ENCODE results near the gene RARRES1.

The RARRES1 gene

DNA sequence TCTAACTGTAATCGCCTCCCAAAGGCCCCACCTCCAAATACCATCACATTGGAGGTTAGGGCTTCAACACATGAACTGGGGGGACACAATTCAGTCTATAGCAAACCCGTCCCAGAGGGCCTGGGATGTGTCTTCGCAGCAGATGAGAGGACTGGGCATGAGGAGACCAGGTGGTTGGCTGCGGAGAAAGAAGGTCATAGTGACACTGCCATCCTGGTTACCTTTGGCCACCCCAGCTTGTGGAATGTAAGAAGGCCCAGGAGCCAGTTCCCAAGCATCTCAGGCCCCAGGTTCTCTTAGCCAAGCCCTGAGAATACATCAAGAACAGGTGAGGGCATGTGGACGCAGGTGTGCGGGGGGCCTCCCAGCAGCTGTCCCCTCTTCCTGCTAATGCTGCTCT, 6.4 kb upstream of the RARRES1 start:
- no peaks in the 10 kb centered on the region for H3K4me1 ChIP-seq (ENCODE audit: control insufficient read depth, insufficient read depth, low read length)
- H3K27ac ChIP-seq (ENCODE audit: extremely low read depth, low read depth, low read length): no peak overlapping the region
- POLR2A ChIA-PET: no interaction called here
- CTCF ChIA-PET: no interaction called here
- TF ChIP-seq GLI2 (tag by site-specific recombination; IDR thresholded peaks at IDR 0.05; ENCODE audit: borderline replicate concordance, low read depth) (no peak), ZNF544 (tag by site-specific recombination; IDR thresholded peaks at IDR 0.05) (no peak), ZNF600 (tag by site-specific recombination; IDR thresholded peaks at IDR 0.05) (no peak), ZNF792 (tag by site-specific recombination; IDR thresholded peaks at IDR 0.05) (no peak), ZNF521 (tag by site-specific recombination; IDR thresholded peaks at IDR 0.05) (no peak), MZF1 (tag by site-specific recombination; IDR thresholded peaks at IDR 0.05; ENCODE audit: borderline replicate concordance) (no peak), GLIS1 (tag by site-specific recombination; IDR thresholded peaks at IDR 0.05) (no peak), ZNF837 (tag by site-specific recombination; IDR thresholded peaks at IDR 0.05) (no peak)
- TF ChIP-seq, protein P1, sequence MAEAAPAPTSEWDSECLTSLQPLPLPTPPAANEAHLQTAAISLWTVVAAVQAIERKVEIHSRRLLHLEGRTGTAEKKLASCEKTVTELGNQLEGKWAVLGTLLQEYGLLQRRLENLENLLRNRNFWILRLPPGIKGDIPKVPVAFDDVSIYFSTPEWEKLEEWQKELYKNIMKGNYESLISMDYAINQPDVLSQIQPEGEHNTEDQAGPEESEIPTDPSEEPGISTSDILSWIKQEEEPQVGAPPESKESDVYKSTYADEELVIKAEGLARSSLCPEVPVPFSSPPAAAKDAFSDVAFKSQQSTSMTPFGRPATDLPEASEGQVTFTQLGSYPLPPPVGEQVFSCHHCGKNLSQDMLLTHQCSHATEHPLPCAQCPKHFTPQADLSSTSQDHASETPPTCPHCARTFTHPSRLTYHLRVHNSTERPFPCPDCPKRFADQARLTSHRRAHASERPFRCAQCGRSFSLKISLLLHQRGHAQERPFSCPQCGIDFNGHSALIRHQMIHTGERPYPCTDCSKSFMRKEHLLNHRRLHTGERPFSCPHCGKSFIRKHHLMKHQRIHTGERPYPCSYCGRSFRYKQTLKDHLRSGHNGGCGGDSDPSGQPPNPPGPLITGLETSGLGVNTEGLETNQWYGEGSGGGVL (tag by site-specific recombination; IDR thresholded peaks at IDR 0.05): no peak
- peaks cover 0 to 2% of the 10 kb centered on the region in 2 experiments; a peak in 1 of 3 replicates for H3K36me3 ChIP-seq (ENCODE audit: control insufficient read depth in 2 of 2, insufficient read depth in 1 of 2, low read length in 2 of 2)
- H3K4me3 ChIP-seq (ENCODE audit: low read depth, low read length): no peak overlapping the region
- H3K9me3 ChIP-seq (ENCODE audit: control insufficient read depth, insufficient read depth, low read depth, low read length): no peaks in the 10 kb centered on the region

DNA sequence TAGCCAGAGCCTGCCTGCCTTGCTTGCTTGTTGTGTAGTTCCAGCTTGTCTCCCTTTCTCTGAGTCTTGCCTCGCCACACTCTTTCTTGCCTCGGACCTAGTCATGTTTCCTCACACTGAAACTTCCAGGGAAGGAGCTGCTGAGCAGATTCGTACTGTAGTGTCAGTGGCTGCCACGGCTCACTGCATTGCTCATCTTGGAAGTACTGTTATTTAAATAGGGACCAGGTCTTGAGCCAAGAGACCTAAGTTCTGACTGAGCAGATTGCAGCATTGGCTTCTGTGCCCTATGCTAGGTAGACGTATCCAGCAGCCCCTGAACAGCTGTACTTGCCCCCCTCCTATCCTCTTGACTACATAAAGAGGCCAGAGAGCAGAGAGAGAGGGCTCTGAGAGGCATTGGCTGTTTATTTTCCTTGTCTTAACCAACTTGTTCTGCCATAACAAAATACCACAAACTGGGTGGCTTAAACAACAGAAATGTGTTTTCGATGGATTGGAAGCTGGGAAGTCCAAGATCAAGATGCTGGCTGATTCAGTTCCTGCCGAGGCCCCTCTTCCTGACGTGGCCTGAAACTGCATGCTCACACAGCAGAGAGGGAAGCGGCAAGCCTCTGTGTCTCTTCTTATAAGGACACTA, 5.8 kb upstream of the RARRES1 start:
- CTCF ChIA-PET: interaction anchor here (0.7 kb wide), 1 partner anchor 9 kb away, joined by 3 read pairs; no protein-coding TSS in a partner anchor

DNA sequence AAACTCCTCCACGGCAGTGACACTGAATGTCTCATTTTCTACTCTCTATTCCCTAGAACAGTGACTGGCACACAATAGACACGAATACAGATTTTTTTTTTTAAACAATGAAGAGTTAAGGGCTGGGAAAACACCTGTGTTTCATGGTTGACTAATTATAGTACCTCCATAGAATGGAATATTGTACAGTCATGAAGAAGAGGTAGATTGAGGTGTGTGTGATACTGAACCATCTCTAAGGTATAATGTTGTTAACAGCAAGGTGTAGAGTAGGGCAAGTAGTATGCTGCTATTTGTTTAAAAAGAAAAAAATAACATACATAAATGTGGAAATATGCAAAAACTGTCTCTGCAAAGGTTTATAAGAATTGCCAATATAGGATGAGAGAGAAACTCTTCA, 5.2 kb upstream of the RARRES1 start:
- Histone ChIP-seq H3K4me1 (ENCODE audit: control insufficient read depth, insufficient read depth, low read length) (no peaks in the 10 kb centered on the region), H3K9me3 (ENCODE audit: control insufficient read depth, insufficient read depth, low read depth, low read length) (no peaks in the 10 kb centered on the region), H3K27ac (ENCODE audit: extremely low read depth, low read depth, low read length) (no peak overlapping the region), H3K36me3 (ENCODE audit: control insufficient read depth in 2 of 2, insufficient read depth in 1 of 2, low read length in 2 of 2) (no peaks in the 10 kb centered on the region), H3K4me3 (ENCODE audit: low read depth, low read length) (no peak overlapping the region)
- ChIA-PET CTCF (interaction anchor here (0.7 kb wide), 1 partner anchor 9 kb away, joined by 3 read pairs; no protein-coding TSS in a partner anchor), POLR2A (no interaction called here)
- no peak for TF ChIP-seq OVOL3 (tag by site-specific recombination; IDR thresholded peaks at IDR 0.05)
- TF ChIP-seq ZNF629 (tag by site-specific recombination; IDR thresholded peaks at IDR 0.05): no peak
- TF ChIP-seq ZBTB48 (tag by site-specific recombination; IDR thresholded peaks at IDR 0.05): no peak
- TF ChIP-seq MZF1 (tag by site-specific recombination; IDR thresholded peaks at IDR 0.05; ENCODE audit: borderline replicate concordance): no peak
- no peak for TF ChIP-seq ZNF23 (tag by site-specific recombination; IDR thresholded peaks at IDR 0.05; ENCODE audit: borderline replicate concordance)
- TF ChIP-seq, protein P2, sequence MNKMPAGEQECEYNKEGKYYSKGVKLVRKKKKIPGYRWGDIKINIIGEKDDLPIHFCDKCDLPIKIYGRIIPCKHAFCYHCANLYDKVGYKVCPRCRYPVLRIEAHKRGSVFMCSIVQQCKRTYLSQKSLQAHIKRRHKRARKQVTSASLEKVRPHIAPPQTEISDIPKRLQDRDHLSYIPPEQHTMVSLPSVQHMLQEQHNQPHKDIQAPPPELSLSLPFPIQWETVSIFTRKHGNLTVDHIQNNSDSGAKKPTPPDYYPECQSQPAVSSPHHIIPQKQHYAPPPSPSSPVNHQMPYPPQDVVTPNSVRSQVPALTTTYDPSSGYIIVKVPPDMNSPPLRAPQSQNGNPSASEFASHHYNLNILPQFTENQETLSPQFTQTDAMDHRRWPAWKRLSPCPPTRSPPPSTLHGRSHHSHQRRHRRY (tag by site-specific recombination; IDR thresholded peaks at IDR 0.05): no peak
- no peak for TF ChIP-seq ZNF600 (tag by site-specific recombination; IDR thresholded peaks at IDR 0.05)
- TF ChIP-seq KLF7 (tag by site-specific recombination; IDR thresholded peaks at IDR 0.05; ENCODE audit: borderline replicate concordance): no peak
- TF ChIP-seq, protein P3, sequence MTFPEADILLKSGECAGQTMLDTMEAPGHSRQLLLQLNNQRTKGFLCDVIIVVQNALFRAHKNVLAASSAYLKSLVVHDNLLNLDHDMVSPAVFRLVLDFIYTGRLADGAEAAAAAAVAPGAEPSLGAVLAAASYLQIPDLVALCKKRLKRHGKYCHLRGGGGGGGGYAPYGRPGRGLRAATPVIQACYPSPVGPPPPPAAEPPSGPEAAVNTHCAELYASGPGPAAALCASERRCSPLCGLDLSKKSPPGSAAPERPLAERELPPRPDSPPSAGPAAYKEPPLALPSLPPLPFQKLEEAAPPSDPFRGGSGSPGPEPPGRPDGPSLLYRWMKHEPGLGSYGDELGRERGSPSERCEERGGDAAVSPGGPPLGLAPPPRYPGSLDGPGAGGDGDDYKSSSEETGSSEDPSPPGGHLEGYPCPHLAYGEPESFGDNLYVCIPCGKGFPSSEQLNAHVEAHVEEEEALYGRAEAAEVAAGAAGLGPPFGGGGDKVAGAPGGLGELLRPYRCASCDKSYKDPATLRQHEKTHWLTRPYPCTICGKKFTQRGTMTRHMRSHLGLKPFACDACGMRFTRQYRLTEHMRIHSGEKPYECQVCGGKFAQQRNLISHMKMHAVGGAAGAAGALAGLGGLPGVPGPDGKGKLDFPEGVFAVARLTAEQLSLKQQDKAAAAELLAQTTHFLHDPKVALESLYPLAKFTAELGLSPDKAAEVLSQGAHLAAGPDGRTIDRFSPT (tag by site-specific recombination; IDR thresholded peaks at IDR 0.05): no peak
- TF ChIP-seq ZNF792 (tag by site-specific recombination; IDR thresholded peaks at IDR 0.05): no peak

More for the DNA sequence above, 5.8 kb upstream of the RARRES1 start:
- H3K9me3 ChIP-seq (ENCODE audit: control insufficient read depth, insufficient read depth, low read depth, low read length): no peaks in the 10 kb centered on the region
- no peak for TF ChIP-seq ZNF214 (tag by site-specific recombination; IDR thresholded peaks at IDR 0.05; ENCODE audit: borderline replicate concordance)
- TF ChIP-seq ZNF473 (tag by site-specific recombination; IDR thresholded peaks at IDR 0.05): no peak
- TF ChIP-seq ZNF785 (tag by site-specific recombination; IDR thresholded peaks at IDR 0.05): no peak
- TF ChIP-seq, protein P4, sequence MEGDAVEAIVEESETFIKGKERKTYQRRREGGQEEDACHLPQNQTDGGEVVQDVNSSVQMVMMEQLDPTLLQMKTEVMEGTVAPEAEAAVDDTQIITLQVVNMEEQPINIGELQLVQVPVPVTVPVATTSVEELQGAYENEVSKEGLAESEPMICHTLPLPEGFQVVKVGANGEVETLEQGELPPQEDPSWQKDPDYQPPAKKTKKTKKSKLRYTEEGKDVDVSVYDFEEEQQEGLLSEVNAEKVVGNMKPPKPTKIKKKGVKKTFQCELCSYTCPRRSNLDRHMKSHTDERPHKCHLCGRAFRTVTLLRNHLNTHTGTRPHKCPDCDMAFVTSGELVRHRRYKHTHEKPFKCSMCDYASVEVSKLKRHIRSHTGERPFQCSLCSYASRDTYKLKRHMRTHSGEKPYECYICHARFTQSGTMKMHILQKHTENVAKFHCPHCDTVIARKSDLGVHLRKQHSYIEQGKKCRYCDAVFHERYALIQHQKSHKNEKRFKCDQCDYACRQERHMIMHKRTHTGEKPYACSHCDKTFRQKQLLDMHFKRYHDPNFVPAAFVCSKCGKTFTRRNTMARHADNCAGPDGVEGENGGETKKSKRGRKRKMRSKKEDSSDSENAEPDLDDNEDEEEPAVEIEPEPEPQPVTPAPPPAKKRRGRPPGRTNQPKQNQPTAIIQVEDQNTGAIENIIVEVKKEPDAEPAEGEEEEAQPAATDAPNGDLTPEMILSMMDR (tag by site-specific recombination; IDR thresholded peaks at IDR 0.05): no peak
- no peak for TF ChIP-seq ZNF274 (IDR thresholded peaks at IDR 0.05; ENCODE audit: low read length)
- TF ChIP-seq ZNF274 (tag by site-specific recombination; IDR thresholded peaks at IDR 0.05; ENCODE audit: borderline replicate concordance): no peak
- no peak for TF ChIP-seq ZNF777 (tag by site-specific recombination; IDR thresholded peaks at IDR 0.05; ENCODE audit: borderline replicate concordance)
- TF ChIP-seq ZNF707 (tag by site-specific recombination; IDR thresholded peaks at IDR 0.05): no peak
- no peak for TF ChIP-seq SP7 (tag by site-specific recombination; IDR thresholded peaks at IDR 0.05)
- no peak for TF ChIP-seq ZNF16 (tag by site-specific recombination; IDR thresholded peaks at IDR 0.05; ENCODE audit: low read depth)
- no peak for TF ChIP-seq ZFP3 (tag by site-specific recombination; IDR thresholded peaks at IDR 0.05; ENCODE audit: low read depth)
- no peak for TF ChIP-seq ZSCAN30 (tag by site-specific recombination; IDR thresholded peaks at IDR 0.05)
- no peak for TF ChIP-seq ZNF19 (tag by site-specific recombination; IDR thresholded peaks at IDR 0.05; ENCODE audit: low read depth)
- no peaks in the 10 kb centered on the region for H3K4me1 ChIP-seq (ENCODE audit: control insufficient read depth, insufficient read depth, low read length)
- peaks cover 0 to 2% of the 10 kb centered on the region in 2 experiments; a peak in 1 of 3 replicates for H3K36me3 ChIP-seq (ENCODE audit: control insufficient read depth in 2 of 2, insufficient read depth in 1 of 2, low read length in 2 of 2)
- no peak overlapping the region for H3K27ac ChIP-seq (ENCODE audit: extremely low read depth, low read depth, low read length)
- H3K4me3 ChIP-seq (ENCODE audit: low read depth, low read length): no peak overlapping the region
- POLR2A ChIA-PET: no interaction called here
